Neural cell (in vitro differentiated cells): ENCODE results near the gene NBL1. TPM values are rescaled to one million over a fixed set of nuclear protein-coding genes. Genes with fewer than 3 reads are reported as not detected.

Experiments used
- H2AFZ ChIP-seq: fragments of 200-600, 300-800 bp; sonication (generic), shearing (Covaris generic); 2 replicates; pipeline ENCODE4 v1.6.0; 2014; ENCODE audit warnings: low read depth, mild to moderate bottlenecking, antibody characterized with exemption, low read length, moderate library complexity
- H3F3A ChIP-seq: fragments of 200-600 bp; shearing (Covaris generic); 2 replicates; pipeline ENCODE4 v1.6.1; 2016; ENCODE audit warnings: mild to moderate bottlenecking, moderate library complexity, mixed read lengths, antibody characterized with exemption, low read length; ENCODE audit not compliant: insufficient read depth, poor library complexity, severe bottlenecking
- H3K27ac ChIP-seq: fragments of 200-600, 300-800 bp; sonication (generic), shearing (Covaris generic); 2 replicates; pipeline ENCODE4 v1.5.1; 2014; ENCODE audit warnings: mild to moderate bottlenecking, low read length, moderate library complexity
- H3K27me3 ChIP-seq: fragments of 300-800, 200-600 bp; sonication (generic), shearing (Covaris generic); 2 replicates; pipeline ENCODE4 v1.6.0; 2014; ENCODE audit warnings: mild to moderate bottlenecking, low read depth, low read length, moderate library complexity; ENCODE audit not compliant: insufficient read depth
- H3K36me3 ChIP-seq: fragments of 300-800, 200-600 bp; sonication (generic), shearing (Covaris generic); 2 replicates; pipeline ENCODE4 v1.5.1; 2014; ENCODE audit warnings: mild to moderate bottlenecking, antibody characterized with exemption, low read length, moderate library complexity; ENCODE audit not compliant: insufficient read depth
- H3K4me2 ChIP-seq: fragments of 300-800, 200-600 bp; sonication (generic), shearing (Covaris generic); 2 replicates; pipeline ENCODE4 v1.6.0; 2014; ENCODE audit warnings: mild to moderate bottlenecking, low read length
- H3K4me3 ChIP-seq: fragments of 300-800, 200-600 bp; sonication (generic), shearing (Covaris generic); 2 replicates; pipeline ENCODE4 v1.5.1; 2014; ENCODE audit warnings: mild to moderate bottlenecking, low read length, moderate library complexity
- H3K79me2 ChIP-seq: fragments of 200-600 bp; shearing (Covaris generic); replicated peaks from 2 replicates; pipeline ENCODE4 v1.6.0; 2014; ENCODE audit warnings: mild to moderate bottlenecking, low read length, moderate library complexity; ENCODE audit not compliant: insufficient read depth
- H3K9ac ChIP-seq: fragments of 300-800, 200-600 bp; sonication (generic), shearing (Covaris generic); 2 replicates; pipeline ENCODE4 v1.6.1; 2016; ENCODE audit warnings: mild to moderate bottlenecking, low read length, mixed read lengths
- H3K9me2 ChIP-seq: fragments of 200-600 bp; shearing (Covaris generic); 2 replicates; pipeline ENCODE4 v1.6.1; 2016; ENCODE audit warnings: mild to moderate bottlenecking, low read length, mixed read lengths; ENCODE audit not compliant: insufficient read depth
- H3K9me3 ChIP-seq: fragments of 200-600, 300-800 bp; sonication (generic), shearing (Covaris generic); 2 replicates; pipeline ENCODE4 v1.6.1; 2016; ENCODE audit warnings: mild to moderate bottlenecking, mixed run types, low read length, moderate library complexity, mixed read lengths
- H4K20me1 ChIP-seq: fragments of 200-600 bp; shearing (Covaris generic); 2 replicates; pipeline ENCODE4 v1.6.1; 2016; ENCODE audit warnings: mild to moderate bottlenecking, mixed run types; ENCODE audit not compliant: insufficient read depth
- CTCF ChIP-seq: fragments of 450-650 bp; IDR thresholded peaks from 2 replicates; pipeline ENCODE4 v1.5.1; 2014; ENCODE audit warnings: antibody characterized with exemption, mild to moderate bottlenecking, moderate library complexity; ENCODE audit not compliant: poor library complexity, severe bottlenecking
- EP300 ChIP-seq: fragments of 450-650 bp; conservative IDR thresholded peaks from 2 replicates; pipeline ENCODE4 v1.6.1; 2014; ENCODE audit warnings: antibody characterized with exemption, mild to moderate bottlenecking, moderate library complexity; ENCODE audit not compliant: poor library complexity, severe bottlenecking
- EZH2 ChIP-seq: fragments of 200-600, 300-800 bp; shearing (Covaris generic), sonication (generic); IDR thresholded peaks from 2 replicates; pipeline ENCODE4 v1.6.1; 2014; ENCODE audit warnings: antibody characterized with exemption, low read length, borderline replicate concordance, mild to moderate bottlenecking; ENCODE audit not compliant: insufficient read depth, poor library complexity, severe bottlenecking
- MXI1 ChIP-seq: fragments of 450-650 bp; conservative IDR thresholded peaks from 2 replicates; pipeline ENCODE4 v1.6.1; 2014; ENCODE audit warnings: antibody characterized with exemption, mild to moderate bottlenecking; ENCODE audit not compliant: poor library complexity, severe bottlenecking
- POLR2AphosphoS5 ChIP-seq: IDR thresholded peaks from 2 replicates; pipeline ENCODE4 v1.6.1; 2012
- RAD21 ChIP-seq: fragments of 450-650 bp; conservative IDR thresholded peaks from 2 replicates; pipeline ENCODE4 v1.6.1; 2014; ENCODE audit warnings: antibody characterized with exemption, mild to moderate bottlenecking, moderate library complexity
- REST ChIP-seq: IDR thresholded peaks from 2 replicates; pipeline ENCODE4 v1.6.1; 2012; ENCODE audit warnings: borderline replicate concordance
- SMC3 ChIP-seq: fragments of 450-650 bp; conservative IDR thresholded peaks from 2 replicates; pipeline ENCODE4 v1.6.1; 2014; ENCODE audit warnings: antibody characterized with exemption, mild to moderate bottlenecking, moderate library complexity; ENCODE audit not compliant: poor library complexity
- TAF1 ChIP-seq: IDR thresholded peaks from 2 replicates; pipeline ENCODE4 v1.6.1; 2012; ENCODE audit warnings: low read depth
- polyA plus RNA-seq: library from polyadenylated mRNA; depleted of rRNA; stranded (reverse); fragments of >200 nt; gene quantifications from 2 replicates; pipeline ENCODE4 v1.2.3, GENCODE V29; 2014

The NBL1 gene
- polyA plus RNA-seq, 1 donor from 2014 or later: 9.9 TPM

- TF ChIP-seq RAD21: no peak
- TF ChIP-seq SMC3: no peak
- TF ChIP-seq EZH2: no peak
- no peak overlapping the region for H3K4me3 ChIP-seq
- H3K36me3 ChIP-seq: no peaks in the 10 kb centered on the region
Observed at GRCh38 chr1:19602486-19602885, 41.6 kb upstream of the NBL1 start.

GRCh38 chr1:19605967-19606366, 38.1 kb upstream of the NBL1 start:
- H3K9me2 ChIP-seq: no peaks in the 10 kb centered on the region
- H3F3A ChIP-seq: no peaks in the 10 kb centered on the region
- no peak overlapping the region for H3K9ac ChIP-seq
- H3K36me3 ChIP-seq: no peaks in the 10 kb centered on the region
- no peaks in the 10 kb centered on the region for H4K20me1 ChIP-seq
- TF ChIP-seq RAD21: no peak
- no peak overlapping the region for H3K4me3 ChIP-seq
- H3K27ac ChIP-seq: no peak overlapping the region
- H3K27me3 ChIP-seq: no peaks in the 10 kb centered on the region
- H3K9me3 ChIP-seq: no peaks in the 10 kb centered on the region
- peaks cover 48% of the 10 kb centered on the region for H3K79me2 ChIP-seq
- no peak overlapping the region for H2AFZ ChIP-seq
- H3K4me2 ChIP-seq: no peak overlapping the region

More at GRCh38 chr1:19602486-19602885, 41.6 kb upstream of the NBL1 start:
- no peak overlapping the region for H3K9ac ChIP-seq
- no peaks in the 10 kb centered on the region for H3K9me2 ChIP-seq
- no peaks in the 10 kb centered on the region for H4K20me1 ChIP-seq
- H3K27ac ChIP-seq: no peak overlapping the region
- peaks cover 79% of the 10 kb centered on the region for H3K79me2 ChIP-seq
- no peak overlapping the region for H2AFZ ChIP-seq
- H3K4me2 ChIP-seq: no peak overlapping the region
- H3K27me3 ChIP-seq: no peaks in the 10 kb centered on the region
- no peaks in the 10 kb centered on the region for H3K9me3 ChIP-seq
- no peaks in the 10 kb centered on the region for H3F3A ChIP-seq

DNA sequence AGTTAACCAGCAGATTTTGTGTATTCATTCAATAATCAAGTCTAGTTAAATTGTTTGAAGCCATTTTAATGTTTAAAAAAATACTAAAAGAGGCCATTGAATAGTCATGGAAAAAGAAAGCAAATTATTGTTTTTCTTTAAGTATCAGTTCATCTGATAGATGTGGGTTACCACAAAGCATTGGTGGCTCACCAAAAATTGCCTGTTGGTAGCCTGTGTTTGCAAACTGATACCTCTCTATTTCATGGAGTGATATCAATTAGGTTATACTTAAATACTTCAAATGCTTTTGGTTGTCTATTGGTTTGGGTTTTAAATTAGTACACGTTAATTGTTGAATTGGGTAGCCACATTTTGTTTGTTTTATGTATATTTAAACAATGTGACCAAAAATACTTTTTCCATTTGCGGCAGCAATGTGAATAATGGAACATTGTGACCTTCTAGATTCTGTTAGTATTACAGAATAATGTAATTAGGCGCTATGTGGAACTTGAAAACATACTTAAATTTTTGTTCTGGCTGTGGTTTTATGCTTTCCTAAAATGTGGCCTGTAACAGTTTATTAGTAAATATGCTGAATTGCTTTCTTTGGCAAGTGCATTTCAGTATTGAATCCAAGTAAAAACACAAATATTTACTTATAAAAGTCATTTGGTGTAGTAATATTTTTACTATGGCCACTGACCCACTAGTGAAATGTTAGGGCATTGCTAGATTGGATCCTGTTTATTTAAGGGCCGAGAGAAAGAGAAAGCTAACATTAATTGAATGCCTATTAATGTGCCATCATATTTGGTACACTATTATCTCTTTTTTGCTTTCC, 37.1 kb upstream of the NBL1 start:
- H3K9ac ChIP-seq: no peak overlapping the region
- peaks cover 42% of the 10 kb centered on the region for H3K79me2 ChIP-seq
- H3K36me3 ChIP-seq: no peaks in the 10 kb centered on the region
- H4K20me1 ChIP-seq: no peaks in the 10 kb centered on the region
- TF ChIP-seq TAF1 (no peak), POLR2AphosphoS5 (no peak), MXI1 (no peak), SMC3 (no peak), CTCF (no peak), RAD21 (no peak), EZH2 (no peak), REST (no peak), EP300 (no peak)
- no peak overlapping the region for H3K4me3 ChIP-seq
- no peaks in the 10 kb centered on the region for H3K9me3 ChIP-seq
- H3K9me2 ChIP-seq: no peaks in the 10 kb centered on the region
- H3K27ac ChIP-seq: no peak overlapping the region
- no peak overlapping the region for H2AFZ ChIP-seq
- H3F3A ChIP-seq: no peaks in the 10 kb centered on the region
- H3K4me2 ChIP-seq: no peak overlapping the region
- H3K27me3 ChIP-seq: no peaks in the 10 kb centered on the region
